ENCODE results near the gene NRP2. TPM values are rescaled to one million over a fixed set of nuclear protein-coding genes. Genes with fewer than 3 reads are reported as not detected.

NRP2 gene
- total RNA-seq, 4 donors from 2014 or later, result 4.0 to 11.5 (median 5.9) TPM

- intact Hi-C loops (cut with DNase I; ENCODE audit: low total_unique reads), result no loop called here
- no peak overlapping the region for H3K4me3 ChIP-seq (ENCODE audit: low read depth, poor library complexity, severe bottlenecking)
- DNase-seq (ENCODE audit: low spot score in 2 of 2), result no peak
- no peak for TF ChIP-seq CTCF (IDR thresholded peaks at IDR 0.05)
- no peak for TF ChIP-seq POLR2A (IDR thresholded peaks at IDR 0.05)
- WGBS, 2 donors, result 84 to 91% methylated on average over 7 of the region's 7 CpGs
These were observed 16.3 kb downstream of the NRP2 start for GRCh38 chr2:205698286-205699268.

GRCh38 chr2:205699515-205700289 is 17.4 kb downstream of the NRP2 start:
- TF ChIP-seq POLR2A (IDR thresholded peaks at IDR 0.05) (no peak), CTCF (IDR thresholded peaks at IDR 0.05) (no peak)
- intact Hi-C loops (cut with DNase I; ENCODE audit: low total_unique reads), result no loop called here
- WGBS, 2 donors, result 83 to 84% methylated on average over 4 of the region's 4 CpGs

GRCh38 chr2:205700331-205701132 is 18.2 kb downstream of the NRP2 start:
- 68 to 69% methylated on average over 12 of the region's 12 CpGs for WGBS, 2 donors
- DNase-seq (ENCODE audit: low spot score in 2 of 2), result peak in 1 of 2 donors; percentile 85
- intact Hi-C loops (cut with DNase I; ENCODE audit: low total_unique reads), result no loop called here
- H3K4me3 ChIP-seq (ENCODE audit: low read depth, poor library complexity, severe bottlenecking), result no peak overlapping the region
- TF ChIP-seq POLR2A (IDR thresholded peaks at IDR 0.05) (no peak), CTCF (IDR thresholded peaks at IDR 0.05) (no peak)

More at GRCh38 chr2:205699515-205700289, 17.4 kb downstream of the NRP2 start:
- H3K4me3 ChIP-seq (ENCODE audit: low read depth, poor library complexity, severe bottlenecking), result no peak overlapping the region
- no peak for DNase-seq (ENCODE audit: low spot score in 2 of 2)

GRCh38 chr2:205701509-205701908 is 19.2 kb downstream of the NRP2 start:
- TF ChIP-seq POLR2A (IDR thresholded peaks at IDR 0.05), result no peak
- no peak for TF ChIP-seq CTCF (IDR thresholded peaks at IDR 0.05)
- DNase-seq (ENCODE audit: low spot score in 2 of 2), result no peak
- no peak overlapping the region for H3K4me3 ChIP-seq (ENCODE audit: low read depth, poor library complexity, severe bottlenecking)
- intact Hi-C loops (cut with DNase I; ENCODE audit: low total_unique reads), result no loop called here
- WGBS, 2 donors, result 78 to 88% methylated on average over 1 of the region's 1 CpG

- DNase-seq (ENCODE audit: low spot score in 2 of 2), result no peak
- 50 to 61% methylated on average over 1 of the region's 1 CpG for WGBS, 2 donors
- H3K4me3 ChIP-seq (ENCODE audit: low read depth, poor library complexity, severe bottlenecking), result no peak overlapping the region
- TF ChIP-seq POLR2A (IDR thresholded peaks at IDR 0.05) (no peak), CTCF (IDR thresholded peaks at IDR 0.05) (no peak)
- intact Hi-C loops (cut with DNase I; ENCODE audit: low total_unique reads), result no loop called here
These were observed 20.3 kb downstream of the NRP2 start for GRCh38 chr2:205702576-205702975.
